UCSD-AML1 (cell line): ENCODE results near the gene USP44.
"Not testable (repeated sequence)": the region's sequence is repeated elsewhere in the genome, so short reads cannot be mapped to it uniquely, and the experiment has no call there.

Experiments used
- DNase-seq: peaks from one replicate; lab custom pipeline; 2025; ENCODE audit not compliant: unreplicated experiment; lab: John Stamatoyannopoulos, UW

USP44 gene

GRCh38 chr12:95511977-95512376 is 39.3 kb downstream of the USP44 start:
- DNase-seq, result no peak

GRCh38 chr12:95509300-95509699 is 42.0 kb downstream of the USP44 start:
- DNase-seq, result no peak

GRCh38 chr12:95506707-95507523 is 44.4 kb downstream of the USP44 start:
- DNase-seq, result no peak

- no peak for DNase-seq
Measured at GRCh38 chr12:95505039-95505438, 46.2 kb downstream of the USP44 start.

- DNase-seq, result no peak
Measured at GRCh38 chr12:95504140-95504539, 47.1 kb downstream of the USP44 start.

GRCh38 chr12:95499772-95500171 is 51.5 kb downstream of the USP44 start:
- DNase-seq, result no peak

- DNase-seq, result no peak
Measured at GRCh38 chr12:95498968-95499367, 52.3 kb downstream of the USP44 start.

- no peak for DNase-seq
Measured at GRCh38 chr12:95497031-95497430, 54.2 kb downstream of the USP44 start.

GRCh38 chr12:95495433-95495832 is 55.8 kb downstream of the USP44 start:
- DNase-seq, result no peak

- no peak for DNase-seq
Measured at GRCh38 chr12:95494888-95495287, 56.4 kb downstream of the USP44 start.

GRCh38 chr12:95492462-95492861 is 58.8 kb downstream of the USP44 start:
- no peak for DNase-seq

- no peak for DNase-seq
Measured at GRCh38 chr12:95487024-95487423, 64.3 kb downstream of the USP44 start.

- DNase-seq, result no peak
Measured at GRCh38 chr12:95484524-95484923, 66.8 kb downstream of the USP44 start.

GRCh38 chr12:95482564-95482963 is 68.7 kb downstream of the USP44 start:
- DNase-seq, result not testable (repeated sequence)

- no peak for DNase-seq
Measured at GRCh38 chr12:95481888-95482287, 69.4 kb downstream of the USP44 start.

GRCh38 chr12:95481072-95481471 is 70.2 kb downstream of the USP44 start:
- no peak for DNase-seq

- DNase-seq, result no peak
Measured at GRCh38 chr12:95480230-95480629, 71.0 kb downstream of the USP44 start.

- DNase-seq, result no peak
Measured at GRCh38 chr12:95474660-95474958, 76.7 kb downstream of the USP44 start.

GRCh38 chr12:95473884-95474659 is 77.2 kb downstream of the USP44 start, which contains the start of gene METAP2:
TSS of gene METAP2 (plus strand) at chr12:95474152. CDS start at chr12:95474180, 28 bp downstream.
- peak; percentile 97 for DNase-seq

GRCh38 chr12:95473231-95473883 is 77.9 kb downstream of the USP44 start:
- no peak for DNase-seq

GRCh38 chr12:95470300-95470699 is 81.0 kb downstream of the USP44 start:
- DNase-seq, result no peak
